Measurements from ENCODE around the gene SLC6A18.
"Not testable (repeated sequence)": the region's sequence is repeated elsewhere in the genome, so short reads cannot be mapped to it uniquely, and the experiment has no call there.

Gene SLC6A18

DNA sequence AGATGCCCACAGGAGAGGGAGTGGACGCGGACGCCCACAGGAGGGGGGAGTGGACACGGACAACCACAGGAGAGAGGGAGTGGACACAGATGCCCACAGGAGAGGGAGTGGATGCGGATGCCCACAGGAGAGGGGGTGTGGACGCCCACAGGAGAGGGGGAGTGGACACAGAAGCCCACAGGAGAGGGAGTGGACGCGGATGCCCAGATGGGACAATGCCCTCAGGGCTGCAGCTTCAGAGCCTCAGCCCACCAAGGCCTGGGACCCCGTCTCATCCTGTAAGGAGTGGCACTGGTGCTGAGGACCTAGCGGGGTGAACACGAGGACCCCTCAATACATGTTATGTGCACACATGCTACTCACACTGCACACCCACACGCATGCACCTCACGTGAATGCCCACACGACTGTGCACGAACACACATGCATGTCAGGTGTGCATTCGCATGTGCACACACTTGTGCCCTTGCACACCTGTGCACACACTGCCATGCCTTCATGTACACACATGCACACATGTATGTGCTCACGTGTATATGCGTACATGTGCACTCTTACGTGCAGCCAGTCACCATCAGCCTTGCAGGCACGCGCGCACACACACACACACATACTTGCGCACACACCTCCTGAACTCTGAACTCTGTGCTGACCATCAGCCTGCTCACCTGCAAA lies 34.8 kb downstream of the SLC6A18 start:
- DNase-seq, result no peak

GRCh38 chr5:1261643-1262042 lies 36.5 kb downstream of the SLC6A18 start:
- DNase-seq, result no peak

DNA sequence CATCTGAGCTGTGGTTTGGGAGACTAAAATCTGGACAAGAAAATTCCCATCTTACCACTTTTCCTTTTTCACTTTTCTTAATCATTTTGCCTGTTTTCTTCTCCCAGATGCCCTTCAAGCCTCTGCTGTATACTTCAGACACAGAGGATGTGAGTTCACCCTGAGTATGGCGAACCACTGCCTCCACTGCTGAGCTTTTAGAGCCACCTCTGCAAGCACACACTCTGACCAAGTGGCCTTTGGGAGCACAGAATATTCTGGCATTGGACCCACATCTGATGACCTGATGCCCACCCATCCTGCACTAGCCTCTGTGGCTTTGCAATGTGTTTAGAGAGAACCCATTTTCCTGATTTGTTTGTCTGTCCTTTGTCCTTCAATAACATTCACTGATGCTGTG lies 37.2 kb downstream of the SLC6A18 start:
- DNase-seq, result no peak

DNA sequence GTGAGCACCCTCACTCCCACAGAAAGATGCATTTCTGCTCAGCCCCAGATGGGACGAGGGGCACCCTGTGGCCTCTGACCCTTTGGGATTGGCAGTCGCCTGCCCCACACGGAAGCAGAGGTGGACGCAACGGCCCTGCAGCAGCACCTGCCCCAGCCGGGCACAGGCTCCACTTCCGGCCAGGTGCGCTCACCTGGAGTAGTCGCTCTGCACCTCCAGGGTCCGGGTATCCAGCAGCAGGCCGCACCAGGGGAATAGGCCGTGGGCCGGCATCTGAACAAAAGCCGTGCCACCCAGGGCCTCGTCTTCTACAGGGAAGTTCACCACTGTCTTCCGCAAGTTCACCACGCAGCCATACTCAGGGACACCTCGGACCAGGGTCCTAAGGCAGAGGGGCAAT lies 39.0 kb downstream of the SLC6A18 start:
- no peak for DNase-seq

GRCh38 chr5:1265026-1265425 lies 39.8 kb downstream of the SLC6A18 start:
- no peak for DNase-seq

DNA sequence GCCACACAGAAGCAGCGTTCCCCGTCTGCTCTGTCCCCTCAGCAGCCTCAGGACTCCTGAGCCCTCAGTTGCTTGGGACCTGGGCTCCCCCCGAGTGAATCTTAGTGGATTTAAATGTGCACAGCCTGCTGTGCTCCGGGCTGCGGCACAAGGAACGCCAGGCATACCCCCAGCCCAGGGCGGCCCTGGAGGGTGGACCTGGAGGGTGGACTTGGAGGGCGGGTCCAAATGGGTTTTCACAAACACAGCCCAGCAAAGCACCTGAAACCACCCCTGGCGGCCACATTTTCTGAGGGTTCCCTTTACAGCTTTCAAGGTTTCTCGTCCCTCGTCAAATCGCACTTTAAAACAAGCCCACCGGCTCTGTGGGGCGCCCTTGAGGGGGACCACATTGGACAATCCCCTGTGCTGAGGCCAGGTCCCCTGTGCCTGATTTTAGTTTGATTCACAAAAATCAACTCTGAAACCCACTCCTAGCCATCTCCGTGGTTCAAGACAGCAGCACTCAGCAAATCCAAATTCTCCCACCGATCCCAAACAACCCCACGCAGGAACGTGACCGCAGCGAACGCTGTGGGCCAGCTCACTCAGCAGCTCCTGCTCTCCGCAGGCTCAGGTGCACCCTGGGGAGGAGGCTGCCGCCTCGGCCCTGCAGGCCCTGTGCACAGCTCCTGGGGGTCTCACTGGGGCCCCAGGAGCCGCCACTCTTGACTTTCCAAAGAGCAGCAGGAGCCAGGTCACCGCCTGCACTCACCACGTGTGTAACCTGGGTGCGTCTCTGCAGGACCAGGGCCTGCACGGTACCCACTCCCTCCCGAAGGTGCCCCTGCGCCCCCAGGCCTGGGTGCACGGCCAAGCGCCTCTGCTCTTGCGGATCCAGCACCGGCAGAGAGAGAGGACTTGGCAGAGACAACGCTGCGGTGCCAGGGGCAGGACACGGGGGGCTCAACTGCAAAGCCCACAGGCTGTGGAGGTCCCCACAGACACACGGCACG lies 40.6 kb downstream of the SLC6A18 start:
- DNase-seq, result no peak

DNA sequence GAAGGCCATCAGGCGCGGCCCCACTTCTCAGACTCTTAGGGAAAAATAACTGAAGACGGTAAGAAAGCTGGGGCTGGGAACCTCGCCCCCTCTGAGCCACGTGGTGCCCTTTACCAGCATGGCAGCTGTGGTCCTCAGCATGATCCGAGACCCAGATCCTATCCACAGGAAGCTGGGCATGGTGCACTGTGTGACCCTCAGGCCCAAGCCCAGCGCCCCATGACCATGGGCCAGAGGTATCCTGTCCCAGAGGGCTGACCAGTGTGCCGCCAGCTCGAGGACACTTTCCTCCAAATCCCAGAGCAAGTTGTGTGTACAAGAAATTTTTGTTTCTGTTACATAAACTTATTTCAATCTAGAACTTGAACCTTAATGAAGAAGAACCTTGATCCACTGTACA lies 41.6 kb downstream of the SLC6A18 start:
- no peak for DNase-seq

DNA sequence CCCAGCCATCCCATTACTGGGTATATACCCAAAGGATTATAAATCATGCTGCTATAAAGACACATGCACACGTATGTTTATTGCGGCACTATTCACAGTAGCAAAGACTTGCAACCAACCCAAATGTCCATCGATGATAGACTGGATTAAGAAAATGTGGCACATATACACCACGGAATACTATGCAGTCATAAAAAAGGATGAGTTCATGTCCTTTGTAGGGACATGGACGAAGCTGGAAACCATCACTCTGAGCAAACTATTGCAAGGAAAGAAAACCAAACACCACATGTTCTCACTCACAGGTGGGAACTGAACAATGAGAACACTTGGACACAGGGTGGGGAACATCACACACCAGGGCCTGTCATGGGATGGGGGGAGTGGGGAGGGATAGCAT lies 42.3 kb downstream of the SLC6A18 start:
- DNase-seq, result not testable (repeated sequence)

DNA sequence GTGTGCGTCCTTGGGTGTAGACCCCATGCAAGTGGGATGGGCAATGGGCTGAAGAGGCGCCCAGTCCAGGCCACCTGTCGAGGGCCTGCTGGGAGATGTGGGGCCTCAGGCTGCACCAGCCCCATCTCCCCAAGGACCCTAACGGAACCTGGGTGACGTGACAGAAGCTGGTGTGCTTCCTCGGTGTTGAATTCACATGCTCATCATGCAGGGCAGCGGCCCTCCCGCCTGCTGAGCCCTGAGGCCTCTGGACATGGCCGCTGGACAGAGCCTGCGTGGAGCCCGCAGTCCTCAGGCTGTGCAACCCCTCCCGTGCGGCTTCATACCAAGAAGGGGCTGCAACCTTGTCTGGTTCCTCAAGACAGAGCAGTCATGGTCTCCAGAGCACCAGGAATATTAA lies 42.9 kb downstream of the SLC6A18 start:
- no peak for DNase-seq

GRCh38 chr5:1268666-1269065 lies 43.5 kb downstream of the SLC6A18 start:
- no peak for DNase-seq

DNA sequence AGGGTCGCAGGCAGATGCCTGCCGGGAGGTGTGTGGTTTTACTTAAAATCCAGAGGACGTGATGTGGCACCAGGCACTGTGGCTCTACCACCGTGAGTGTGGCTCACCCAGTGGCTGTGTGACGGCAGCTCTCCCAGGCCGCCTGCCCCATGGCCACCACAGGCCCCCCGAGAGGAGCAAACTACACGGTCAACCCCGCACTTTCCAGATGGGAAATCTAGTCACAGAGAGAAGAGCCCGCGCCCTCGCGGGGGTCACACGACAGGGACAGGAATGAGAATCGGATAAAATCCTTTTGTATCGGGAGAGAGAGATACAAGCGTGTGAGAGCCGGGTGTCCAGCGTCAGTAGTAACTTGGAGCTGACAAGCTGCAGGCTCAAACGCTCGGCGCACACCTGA lies 45.2 kb downstream of the SLC6A18 start:
- no peak for DNase-seq

- no peak for DNase-seq
Observed at GRCh38 chr5:1270933-1271914, 46.0 kb downstream of the SLC6A18 start.

- no peak for DNase-seq
Observed at GRCh38 chr5:1272201-1272600, 47.0 kb downstream of the SLC6A18 start.

DNA sequence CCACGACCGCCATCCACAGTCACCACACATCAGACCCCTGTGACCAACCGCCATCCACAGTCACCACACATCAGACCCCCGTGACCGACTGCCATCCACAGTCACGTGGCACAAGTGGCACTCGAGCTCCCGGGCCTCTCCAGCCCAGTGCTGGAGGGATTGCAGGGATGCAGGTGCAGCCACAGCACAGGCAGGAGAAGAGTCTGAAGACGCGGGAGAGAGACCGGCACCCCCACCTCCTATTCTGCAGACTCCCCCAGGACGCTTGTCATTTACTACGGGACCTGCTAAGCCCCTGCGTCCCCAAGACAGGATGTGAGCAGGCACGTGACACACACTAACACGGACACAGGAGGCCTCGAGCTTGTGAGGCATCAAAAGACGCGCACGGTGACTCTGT lies 48.6 kb downstream of the SLC6A18 start:
- no peak for DNase-seq

- no peak for DNase-seq
Observed at GRCh38 chr5:1274471-1274870, 49.3 kb downstream of the SLC6A18 start.

- DNase-seq, result not testable (repeated sequence)
Observed at GRCh38 chr5:1275397-1276391, 50.5 kb downstream of the SLC6A18 start.

- no peak for DNase-seq
Observed at GRCh38 chr5:1276930-1277329, 51.7 kb downstream of the SLC6A18 start.

GRCh38 chr5:1277331-1277730 lies 52.1 kb downstream of the SLC6A18 start:
- no peak for DNase-seq

DNA sequence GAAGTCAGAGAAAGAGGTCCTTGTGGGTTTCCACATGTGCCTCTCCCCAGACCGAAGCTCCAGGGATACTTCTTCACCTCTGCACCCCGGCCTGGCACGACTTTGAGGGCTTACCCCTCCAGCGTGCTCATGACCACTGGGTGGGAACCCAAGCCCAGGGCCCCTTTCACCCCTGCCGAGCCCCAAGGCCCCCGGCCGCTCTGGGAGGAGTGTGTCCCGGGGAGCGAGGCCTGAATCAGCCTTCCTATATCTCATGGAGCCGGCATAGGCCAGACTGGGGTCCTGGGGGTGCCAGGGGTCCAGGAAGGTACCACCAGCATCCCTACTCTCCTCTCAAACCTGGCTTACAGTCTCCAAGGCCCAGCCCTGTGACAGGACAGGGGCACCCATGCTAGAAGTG lies 52.6 kb downstream of the SLC6A18 start:
- DNase-seq, result no peak

DNA sequence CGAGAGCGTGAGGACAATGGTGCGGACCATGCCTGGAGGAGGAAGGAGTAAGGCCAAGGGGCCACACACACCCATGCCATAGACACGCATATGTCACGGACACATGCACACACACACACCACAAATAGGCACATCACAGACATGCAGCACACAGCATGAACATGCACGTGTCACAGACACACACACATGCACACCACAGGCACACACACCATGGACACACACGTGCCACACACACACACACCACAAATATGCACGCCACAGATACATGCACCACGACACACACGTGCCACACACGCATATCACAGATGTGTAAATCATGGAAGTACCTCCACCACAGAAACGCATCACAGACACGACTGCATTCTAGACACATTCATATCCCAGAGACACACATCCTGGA lies 53.0 kb downstream of the SLC6A18 start:
- no peak for DNase-seq

DNA sequence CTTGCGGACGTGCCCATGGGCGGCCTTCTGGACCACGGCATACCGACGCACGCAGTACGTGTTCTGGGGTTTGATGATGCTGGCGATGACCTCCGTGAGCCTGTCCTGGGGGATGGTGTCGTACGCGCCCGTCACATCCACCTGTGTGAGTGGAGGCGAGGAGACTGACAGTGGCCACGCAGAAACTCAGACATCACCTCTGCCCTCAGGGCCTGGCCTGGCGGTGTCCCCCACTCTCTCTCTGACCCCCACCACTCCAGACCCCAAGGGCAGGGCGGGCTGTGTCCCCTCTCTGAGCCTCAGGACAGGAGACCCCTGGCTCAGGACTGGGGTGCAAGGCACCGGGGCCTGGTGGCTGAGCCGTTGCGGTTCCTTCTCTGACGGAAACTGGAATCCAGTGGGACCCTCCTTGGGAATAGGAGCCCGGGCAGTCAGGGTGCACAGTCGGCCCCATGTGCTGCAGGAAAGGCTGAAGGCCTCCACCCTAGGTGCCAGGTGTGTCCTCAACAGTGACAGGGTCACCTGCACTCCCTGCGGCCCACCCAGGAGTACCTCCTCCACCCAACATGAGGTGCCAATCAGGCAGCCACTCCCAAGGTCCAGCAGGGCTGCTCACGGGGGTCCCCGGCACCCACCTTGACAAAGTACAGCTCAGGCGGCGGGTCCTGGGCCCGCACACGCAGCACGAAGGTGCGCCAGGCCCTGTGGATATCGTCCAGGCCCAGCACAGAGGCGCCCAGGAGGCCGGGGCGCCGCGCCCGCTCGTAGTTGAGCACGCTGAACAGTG lies 53.7 kb downstream of the SLC6A18 start:
- DNase-seq, result no peak
